GM21381 (cell line): ENCODE data around the gene AMD1.
"Not testable (repeated sequence)": the region's sequence is repeated elsewhere in the genome, so short reads cannot be mapped to it uniquely, and the experiment has no call there.

ENCODE experiments used
- ATAC-seq: cut with Tn5 transposase; IDR thresholded peaks from one replicate; pipeline ENCODE4 v1.9.1; 2021; ENCODE audit warnings: mild to moderate bottlenecking, moderate library complexity; ENCODE audit not compliant: unreplicated experiment

The AMD1 gene

GRCh38 chr6:110876806-110877564, 2.4 kb downstream of the AMD1 start:
- no peak for ATAC-seq

GRCh38 chr6:110877569-110877968, 3.0 kb downstream of the AMD1 start:
- ATAC-seq, result no peak

- ATAC-seq, result no peak
Measured at GRCh38 chr6:110878751-110879522, 4.4 kb downstream of the AMD1 start.

GRCh38 chr6:110880651-110881050, 6.1 kb downstream of the AMD1 start:
- no peak for ATAC-seq

- no peak for ATAC-seq
Measured at GRCh38 chr6:110881546-110882273, 7.1 kb downstream of the AMD1 start.

- no peak for ATAC-seq
Measured at GRCh38 chr6:110882274-110882619, 7.7 kb downstream of the AMD1 start.

GRCh38 chr6:110882824-110883554, 8.4 kb downstream of the AMD1 start:
- ATAC-seq, result no peak

GRCh38 chr6:110884321-110884720, 9.7 kb downstream of the AMD1 start:
- no peak for ATAC-seq

- ATAC-seq, result no peak
Measured at GRCh38 chr6:110885526-110885925, 10.9 kb downstream of the AMD1 start.

GRCh38 chr6:110886555-110887167, 12.1 kb downstream of the AMD1 start:
- ATAC-seq, result no peak

- ATAC-seq, result no peak
Measured at GRCh38 chr6:110890288-110890687, 15.7 kb downstream of the AMD1 start.

- ATAC-seq, result no peak
Measured at GRCh38 chr6:110895907-110896608, 21.5 kb downstream of the AMD1 start.

- ATAC-seq, result no peak
Measured at GRCh38 chr6:110897433-110897832, 22.8 kb downstream of the AMD1 start.

GRCh38 chr6:110898111-110898510, 23.5 kb downstream of the AMD1 start:
- no peak for ATAC-seq

- ATAC-seq, result no peak
Measured at GRCh38 chr6:110900028-110900598, 25.5 kb downstream of the AMD1 start.

GRCh38 chr6:110901601-110902000, 27.0 kb downstream of the AMD1 start:
- ATAC-seq, result not testable (repeated sequence)

- no peak for ATAC-seq
Measured at GRCh38 chr6:110902091-110902490, 27.5 kb downstream of the AMD1 start.

GRCh38 chr6:110906273-110906672, 31.7 kb downstream of the AMD1 start:
- ATAC-seq, result not testable (repeated sequence)

GRCh38 chr6:110930781-110931180, 56.2 kb downstream of the AMD1 start:
- ATAC-seq, result no peak

GRCh38 chr6:110933912-110934311, 59.3 kb downstream of the AMD1 start:
- no peak for ATAC-seq
